ENCODE measurements around the gene MCMBP.

GRCh38 chr10:119919271-119919670 is 46.6 kb upstream of the MCMBP start:
- no peak for TF ChIP-seq POLR2A (IDR thresholded peaks at IDR 0.05; ENCODE audit: low read length)
- no peak for TF ChIP-seq GATA1 (IDR thresholded peaks at IDR 0.05; ENCODE audit: low read depth, low read length)

Measured in erythroblast (primary cell).